Spinal cord (tissue), 10 donors: ENCODE measurements around the gene PRKCB. TPM values are rescaled to one million over a fixed set of nuclear protein-coding genes. Genes with fewer than 3 reads are reported as not detected.

Experiments
- DNase-seq, 6 donors: peaks; one replicate each; pipeline versions ENCODE4 v3.0.0 to v3.0.0-alpha.2; 2013 to 2015; ENCODE audit warnings: low spot score in 6 of 6, low read depth in 4 of 6
- H3K27ac ChIP-seq: one replicate; pipeline ENCODE4 v1.5.1; 2013; ENCODE audit warnings: low read depth, low read length, control low read depth
- H3K27me3 ChIP-seq: one replicate; pipeline ENCODE4 v1.6.1; 2013; ENCODE audit warnings: low read length; ENCODE audit not compliant: control insufficient read depth, insufficient read depth
- H3K36me3 ChIP-seq: one replicate; pipeline ENCODE4 v1.6.1; 2013; ENCODE audit warnings: low read length; ENCODE audit not compliant: control insufficient read depth, insufficient read depth
- H3K4me1 ChIP-seq: one replicate; pipeline ENCODE4 v1.6.1; 2013; ENCODE audit warnings: low read length; ENCODE audit not compliant: control insufficient read depth, insufficient read depth
- H3K4me3 ChIP-seq: one replicate; pipeline ENCODE4 v1.5.1; 2013; ENCODE audit warnings: low read depth, low read length, control low read depth
- H3K9me3 ChIP-seq: one replicate; pipeline ENCODE4 v1.6.1; 2013; ENCODE audit warnings: low read length; ENCODE audit not compliant: control insufficient read depth, insufficient read depth
- WGBS: methylation state at CpG from one replicate; pipeline ENCODE4 v1.1.5; 2013; ENCODE audit warnings: missing lambda C conversion rate; ENCODE audit not compliant: insufficient coverage; 5-methylcytosine and 5-hydroxymethylcytosine counted together
- polyA plus RNA-seq, 2 donors: library from polyadenylated mRNA; unstranded; fragments of 120-200 nt; gene quantifications; one replicate each; pipeline ENCODE4 v1.2.1, GENCODE V29; 2013; ENCODE audit not compliant: insufficient read length in 2 of 2
- total RNA-seq, 2 donors: library from RNA; depleted of rRNA in 1 of 2; stranded (reverse); fragments of 120-200 nt in 1 of 2; fragments of >200 nt in 1 of 2; gene quantifications; one replicate each; pipeline versions ENCODE4 v1.2.3 to v1.2.4, GENCODE V29; 2013 to 2014
- donor health status: healthy.

The PRKCB gene
- total and polyA plus RNA-seq, 4 donors: 50.7 to 118 (median 87.9) TPM

DNA sequence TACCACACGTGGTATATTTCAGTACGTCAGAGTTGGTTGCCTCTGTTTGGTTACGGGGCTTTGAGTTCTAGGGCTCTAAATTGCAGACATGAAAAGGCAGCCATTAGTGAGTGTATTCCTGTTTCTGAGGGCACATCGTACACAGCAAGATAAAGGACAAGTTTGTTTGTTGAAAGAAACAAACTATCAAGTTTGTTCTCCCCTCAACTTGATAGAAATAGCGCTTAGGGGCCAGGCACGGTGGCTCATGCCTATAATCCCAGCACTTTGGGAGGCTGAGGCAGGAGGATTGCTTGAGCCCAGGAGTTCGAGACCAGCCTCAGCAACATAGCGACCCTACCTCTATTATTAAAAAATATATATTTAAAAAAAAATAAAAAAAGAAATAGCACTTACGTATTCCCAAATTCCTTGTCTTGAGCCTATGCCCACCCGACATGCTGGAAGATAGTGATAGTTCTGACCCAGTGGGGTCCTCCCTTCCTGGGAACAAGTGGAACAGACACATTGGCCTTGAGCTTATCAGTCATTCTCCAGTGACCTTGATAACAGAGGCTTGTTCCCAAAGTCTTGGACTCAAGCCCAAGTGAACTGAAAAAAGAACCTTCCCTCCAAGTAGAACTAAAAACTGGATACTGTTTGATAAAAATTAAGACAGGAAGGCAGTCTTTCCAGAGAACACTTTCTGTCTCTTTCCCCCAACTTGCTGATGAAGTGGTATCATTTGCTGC lies 280.4 kb downstream of the PRKCB start:
- no peak overlapping the region for H3K4me3 ChIP-seq
- WGBS: 89% methylated on average over 5 of the region's 10 CpGs
- peaks cover 3% of the 10 kb centered on the region for H3K36me3 ChIP-seq

DNA sequence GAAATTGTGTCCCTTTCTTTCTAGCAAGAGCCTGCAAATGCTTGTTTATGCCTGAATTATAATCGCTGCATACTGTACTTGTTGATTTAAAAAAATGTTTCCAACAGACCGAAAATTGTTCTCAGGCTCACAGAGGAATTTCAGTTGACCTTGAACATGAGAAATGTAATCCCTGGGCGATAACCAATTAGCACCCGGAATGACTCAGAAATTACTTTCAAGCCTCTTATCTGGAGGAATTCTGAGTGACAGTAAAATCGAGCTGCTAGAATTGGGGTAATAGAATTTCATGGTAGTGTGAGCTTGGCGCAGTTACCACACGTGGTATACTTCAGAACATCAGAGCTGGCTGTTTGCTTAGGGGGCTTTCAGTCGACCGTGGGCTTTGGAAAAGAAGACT lies 281.2 kb downstream of the PRKCB start:
- Histone ChIP-seq H3K4me3 (no peak overlapping the region), H3K27ac (no peak overlapping the region), H3K9me3 (no peaks in the 10 kb centered on the region), H3K36me3 (peaks cover 3% of the 10 kb centered on the region), H3K27me3 (no peaks in the 10 kb centered on the region), H3K4me1 (peaks cover 7% of the 10 kb centered on the region)
- WGBS: 62% methylated on average over 5 of the region's 9 CpGs
- DNase-seq: peak in 1 of 6 donors; percentile 84

More for the DNA sequence above, 280.4 kb downstream of the PRKCB start:
- Histone ChIP-seq H3K27me3 (no peaks in the 10 kb centered on the region), H3K27ac (no peak overlapping the region), H3K9me3 (no peaks in the 10 kb centered on the region), H3K4me1 (peaks cover 7% of the 10 kb centered on the region)
- peak in 1 of 6 donors; percentile 50 for DNase-seq

DNA sequence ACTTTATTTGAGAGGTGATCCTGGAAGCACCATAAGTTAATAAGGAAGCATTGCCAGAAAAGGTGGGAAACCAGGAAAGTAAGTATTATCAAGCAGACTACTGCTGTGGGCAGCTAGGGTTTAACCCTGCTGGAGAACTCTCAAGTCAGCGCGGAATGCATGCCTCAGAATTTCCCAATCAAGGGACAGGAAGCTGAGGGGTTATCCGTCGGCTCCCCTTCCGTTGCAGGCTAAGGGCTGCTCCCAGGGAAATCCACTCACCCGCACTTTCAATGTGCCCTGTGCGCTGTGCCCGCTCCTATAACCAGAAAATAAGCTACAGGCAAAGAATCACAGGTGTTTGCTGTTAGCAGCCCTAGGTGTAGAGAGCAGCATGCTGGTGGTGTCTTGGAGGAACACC lies 281.9 kb downstream of the PRKCB start:
- H3K4me3 ChIP-seq: no peak overlapping the region
- H3K9me3 ChIP-seq: no peaks in the 10 kb centered on the region
- no peaks in the 10 kb centered on the region for H3K27me3 ChIP-seq
- peaks cover 7% of the 10 kb centered on the region for H3K4me1 ChIP-seq
- WGBS: 64% methylated on average over 6 of the region's 8 CpGs
- no peak for DNase-seq
- peaks cover 3% of the 10 kb centered on the region for H3K36me3 ChIP-seq
- no peak overlapping the region for H3K27ac ChIP-seq

DNA sequence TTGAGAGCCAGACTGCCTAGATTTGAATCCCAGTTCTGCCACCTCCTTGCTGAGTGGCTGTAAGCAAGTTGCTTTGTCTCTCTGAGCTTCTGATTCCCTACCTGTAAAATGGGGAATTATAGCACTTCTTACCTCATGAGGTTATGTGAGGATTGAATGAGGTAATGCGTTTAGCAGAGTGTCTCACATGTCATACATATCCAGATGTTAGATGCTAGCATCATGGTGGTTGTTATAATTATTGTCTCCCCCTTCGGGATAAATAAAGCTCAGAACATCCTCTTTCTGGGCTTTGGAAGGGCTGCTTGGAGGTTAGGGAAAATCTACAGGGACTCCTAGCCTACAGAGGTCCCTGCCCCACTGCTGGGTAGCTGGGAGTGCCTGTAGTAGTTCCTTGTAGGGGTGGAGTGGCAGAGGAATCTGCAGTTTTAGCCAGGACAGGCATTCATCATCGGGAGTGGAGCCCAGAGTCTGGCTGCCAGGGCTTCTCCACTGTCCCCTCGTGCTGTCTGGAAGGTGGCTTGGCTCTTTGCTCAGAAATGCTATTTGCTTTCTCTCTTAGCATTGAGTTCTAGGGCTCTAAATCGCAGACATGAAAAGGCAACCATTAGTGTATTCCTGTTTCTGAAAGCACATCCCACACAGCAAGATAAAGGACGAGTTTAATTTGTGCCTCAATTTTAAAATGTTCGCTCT lies 282.5 kb downstream of the PRKCB start:
- peak in 2 of 6 donors; percentile 8 to 28 for DNase-seq
- Histone ChIP-seq H3K9me3 (no peaks in the 10 kb centered on the region), H3K27ac (no peak overlapping the region), H3K4me1 (peaks cover 7% of the 10 kb centered on the region), H3K4me3 (no peak overlapping the region), H3K36me3 (peaks cover 2% of the 10 kb centered on the region), H3K27me3 (no peaks in the 10 kb centered on the region)
- 32% methylated on average over 5 of the region's 7 CpGs for WGBS

DNA sequence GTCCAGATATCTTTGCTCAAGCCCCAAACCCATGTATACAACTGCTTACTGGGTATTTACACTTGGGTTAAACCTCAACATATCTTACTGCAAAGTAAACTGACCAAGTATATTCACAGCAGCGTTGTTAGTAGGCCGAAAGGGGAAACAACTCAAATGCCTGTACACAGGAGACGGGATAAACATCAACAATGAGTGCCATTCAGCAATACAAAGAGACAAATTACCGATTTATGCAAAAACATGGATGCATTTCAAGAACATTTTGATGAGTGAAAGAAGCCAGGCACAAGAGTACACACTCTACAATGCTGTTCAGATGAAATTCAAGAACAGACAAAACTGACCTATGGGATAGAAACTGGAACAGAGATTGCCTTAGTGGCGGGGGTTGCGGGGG lies 284.0 kb downstream of the PRKCB start:
- DNase-seq: no peak
- Histone ChIP-seq H3K27me3 (no peaks in the 10 kb centered on the region), H3K27ac (no peak overlapping the region), H3K36me3 (no peaks in the 10 kb centered on the region), H3K4me1 (peaks cover 7% of the 10 kb centered on the region), H3K4me3 (no peak overlapping the region), H3K9me3 (no peaks in the 10 kb centered on the region)
- WGBS: no CpG with 5 or more reads among the region's 6 CpGs

DNA sequence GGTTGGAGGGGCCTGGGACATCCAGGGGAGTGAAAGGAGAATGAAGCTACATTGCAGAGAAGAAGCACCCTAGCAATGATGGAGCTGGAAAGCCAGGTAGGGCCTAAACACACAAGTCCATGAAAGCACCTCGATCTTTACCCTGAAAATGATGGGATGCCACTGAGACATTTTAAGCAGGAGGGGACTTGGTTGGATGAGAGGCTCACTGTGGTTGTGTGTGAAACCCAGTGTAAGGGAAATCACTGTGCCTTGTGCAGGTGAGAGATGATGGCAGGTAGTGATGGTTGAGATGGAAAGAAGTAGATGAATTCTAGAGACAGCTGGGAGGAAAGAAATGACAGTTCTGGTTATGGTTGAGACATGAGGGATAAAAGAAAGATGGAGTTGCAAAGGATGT lies 287.5 kb downstream of the PRKCB start:
- Histone ChIP-seq H3K27ac (no peak overlapping the region), H3K36me3 (no peaks in the 10 kb centered on the region), H3K4me1 (peaks cover 3% of the 10 kb centered on the region), H3K4me3 (no peak overlapping the region), H3K27me3 (no peaks in the 10 kb centered on the region), H3K9me3 (no peaks in the 10 kb centered on the region)
- 100% methylated on average over 1 of the region's 1 CpG for WGBS
- DNase-seq: no peak

DNA sequence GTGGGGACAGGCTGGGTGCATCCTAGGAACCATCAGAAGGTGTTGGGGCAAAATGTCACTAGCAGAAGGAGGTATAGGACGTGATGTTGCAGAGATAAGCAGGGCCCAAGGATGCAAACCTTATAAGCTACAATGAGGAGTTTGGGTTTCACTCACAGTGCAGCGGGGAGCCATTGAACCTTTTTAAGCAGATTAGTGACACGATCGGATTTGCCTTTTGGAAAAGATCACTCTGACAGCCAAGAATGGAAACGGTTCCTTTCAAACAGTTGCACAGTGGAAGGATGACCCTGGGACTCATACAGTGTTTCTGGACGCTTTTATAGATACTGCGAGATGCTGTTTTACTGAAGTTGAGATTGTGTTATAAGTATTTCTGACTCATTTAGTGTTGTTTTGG lies 288.5 kb downstream of the PRKCB start:
- Histone ChIP-seq H3K4me1 (no peaks in the 10 kb centered on the region), H3K36me3 (no peaks in the 10 kb centered on the region), H3K4me3 (no peak overlapping the region), H3K9me3 (no peaks in the 10 kb centered on the region), H3K27me3 (no peaks in the 10 kb centered on the region), H3K27ac (no peak overlapping the region)
- WGBS: 83% methylated on average over 5 of the region's 7 CpGs
- peak in 2 of 6 donors; percentile 5 to 27 for DNase-seq

DNA sequence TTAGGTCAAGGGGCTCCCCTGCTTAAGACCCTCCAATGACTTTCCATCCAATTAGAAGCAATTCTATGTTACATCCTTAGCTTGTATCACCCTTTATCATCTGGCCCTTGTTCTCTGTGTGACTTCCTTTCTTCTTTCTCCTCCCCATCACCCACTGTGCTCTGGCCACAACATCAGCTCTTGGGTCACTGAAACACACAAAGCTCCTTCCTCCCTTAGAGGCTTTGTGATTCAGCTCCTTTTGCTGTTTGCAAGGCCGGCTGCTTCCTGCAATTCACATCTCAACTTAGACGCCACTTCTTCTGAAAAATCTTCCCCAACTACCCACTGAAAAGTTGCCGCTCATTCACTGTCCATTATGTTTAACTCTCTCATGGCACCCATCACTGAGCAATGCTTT lies 289.4 kb downstream of the PRKCB start:
- Histone ChIP-seq H3K9me3 (no peaks in the 10 kb centered on the region), H3K27me3 (no peaks in the 10 kb centered on the region), H3K27ac (no peak overlapping the region), H3K4me1 (no peaks in the 10 kb centered on the region), H3K4me3 (no peak overlapping the region), H3K36me3 (no peaks in the 10 kb centered on the region)
- no peak for DNase-seq
- WGBS: 39% methylated on average over 3 of the region's 3 CpGs

DNA sequence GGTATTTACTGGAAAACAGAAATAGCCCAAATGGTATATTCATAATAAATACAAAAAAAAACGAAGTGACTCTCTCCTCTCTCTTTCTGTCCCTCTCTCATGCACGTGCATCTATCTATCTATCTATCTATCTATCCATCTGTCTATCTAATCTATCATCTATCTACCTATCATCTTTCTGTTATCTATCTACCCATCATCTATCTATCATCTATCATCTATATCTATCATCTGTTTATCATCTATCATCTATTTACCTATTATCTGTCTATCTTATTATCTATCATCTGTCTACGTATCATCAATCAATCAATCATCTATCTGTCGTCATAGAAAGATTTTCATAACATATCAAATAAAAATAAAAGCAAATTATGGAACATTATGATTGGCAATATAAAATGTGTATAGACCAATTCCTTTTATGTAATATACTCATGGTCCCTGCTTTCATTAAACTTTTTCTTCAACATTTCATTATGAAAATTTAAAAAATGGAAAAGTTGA lies 293.7 kb downstream of the PRKCB start:
- H3K27me3 ChIP-seq: no peaks in the 10 kb centered on the region
- H3K27ac ChIP-seq: no peak overlapping the region
- WGBS: 100% methylated on average over 1 of the region's 4 CpGs
- no peak overlapping the region for H3K4me3 ChIP-seq
- H3K9me3 ChIP-seq: no peaks in the 10 kb centered on the region
- H3K4me1 ChIP-seq: no peaks in the 10 kb centered on the region
- DNase-seq: no peak
- no peaks in the 10 kb centered on the region for H3K36me3 ChIP-seq
